HG02870 (cell line): ENCODE data around the gene UBAC1.
"Not testable (repeated sequence)": the region's sequence is repeated elsewhere in the genome, so short reads cannot be mapped to it uniquely, and the experiment has no call there.

Experiments used
- ATAC-seq: cut with Tn5 transposase; IDR thresholded peaks from one replicate; pipeline ENCODE4 v1.9.1; 2021; ENCODE audit warnings: mild to moderate bottlenecking, moderate library complexity; ENCODE audit not compliant: unreplicated experiment

Gene UBAC1

GRCh38 chr9:135961811-135962695, 880 bp upstream of the UBAC1 start:
- no peak for ATAC-seq

- peak; percentile 17 for ATAC-seq
These were observed 529 bp downstream of the UBAC1 start for GRCh38 chr9:135960411-135961276.

- ATAC-seq: no peak
These were observed 1.4 kb downstream of the UBAC1 start for GRCh38 chr9:135959814-135960213.

GRCh38 chr9:135958485-135958884, 2.7 kb downstream of the UBAC1 start:
- ATAC-seq: no peak

GRCh38 chr9:135957431-135957830, 3.7 kb downstream of the UBAC1 start:
- no peak for ATAC-seq

GRCh38 chr9:135956802-135957174, 4.4 kb downstream of the UBAC1 start:
- ATAC-seq: no peak

GRCh38 chr9:135955934-135956801, 5.0 kb downstream of the UBAC1 start:
- no peak for ATAC-seq

GRCh38 chr9:135952664-135953206, 8.4 kb downstream of the UBAC1 start:
- ATAC-seq: no peak

GRCh38 chr9:135951889-135952663, 9.1 kb downstream of the UBAC1 start:
- ATAC-seq: no peak

GRCh38 chr9:135951310-135951709, 9.9 kb downstream of the UBAC1 start:
- not testable (repeated sequence) for ATAC-seq

- ATAC-seq: not testable (repeated sequence)
These were observed 10.3 kb downstream of the UBAC1 start for GRCh38 chr9:135950841-135951240.

GRCh38 chr9:135950135-135950682, 11.0 kb downstream of the UBAC1 start:
- ATAC-seq: no peak

GRCh38 chr9:135949501-135950134, 11.6 kb downstream of the UBAC1 start:
- ATAC-seq: no peak

GRCh38 chr9:135948968-135949367, 12.2 kb downstream of the UBAC1 start:
- no peak for ATAC-seq

- ATAC-seq: no peak
These were observed 12.7 kb downstream of the UBAC1 start for GRCh38 chr9:135948446-135948845.

GRCh38 chr9:135947582-135947981, 13.6 kb downstream of the UBAC1 start:
- no peak for ATAC-seq

- not testable (repeated sequence) for ATAC-seq
These were observed 14.1 kb downstream of the UBAC1 start for GRCh38 chr9:135947105-135947504.

GRCh38 chr9:135946392-135946994, 14.7 kb downstream of the UBAC1 start:
- no peak for ATAC-seq

- no peak for ATAC-seq
These were observed 15.2 kb downstream of the UBAC1 start for GRCh38 chr9:135945969-135946368.
